ENCODE data around the gene QARS1.

The QARS1 gene

DNA sequence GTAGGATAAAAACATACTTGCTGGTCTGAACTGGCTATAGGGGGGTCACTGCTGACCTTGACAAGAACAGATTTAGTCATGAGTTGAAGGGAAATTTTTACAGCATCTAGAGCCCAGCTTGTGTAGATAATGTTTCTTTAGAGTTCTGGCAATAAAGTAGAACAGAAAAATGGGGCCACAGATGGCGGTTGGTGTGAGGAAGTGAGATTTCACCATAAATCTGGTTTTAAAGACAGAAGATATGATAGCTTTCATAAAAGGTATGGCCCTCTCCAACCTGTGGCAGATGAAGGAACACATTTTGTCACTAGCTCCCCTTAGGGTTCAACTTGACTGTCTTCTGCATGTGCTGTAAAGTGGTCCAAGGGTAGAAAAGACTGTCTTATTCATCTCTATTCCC lies 51.0 kb downstream of the QARS1 start:
- DNase-seq (ENCODE audit: low read depth), result no peak

Data from CMK (cell line).